Ishikawa (cell line): ENCODE measurements around the gene FBXO17.
A peak's percentile ranks its signal among the peaks of the same experiment; 100 is the strongest.

ENCODE experiments used
- CEBPB ChIP-seq: IDR thresholded peaks from 2 replicates; pipeline ENCODE4 v1.6.1; 2012
- CREB1 ChIP-seq: IDR thresholded peaks from 2 replicates; pipeline ENCODE4 v1.6.1; 2012; ENCODE audit warnings: low read depth
- EGR1 ChIP-seq: IDR thresholded peaks from 2 replicates; pipeline ENCODE4 v1.6.1; 2012
- EP300 ChIP-seq: IDR thresholded peaks from 2 replicates; pipeline ENCODE4 v1.6.1; 2012; ENCODE audit warnings: borderline replicate concordance
- FOXM1 ChIP-seq: IDR thresholded peaks from 2 replicates; pipeline ENCODE4 v1.6.1; 2012; ENCODE audit warnings: low read depth, borderline replicate concordance
- MAX ChIP-seq: IDR thresholded peaks from 2 replicates; pipeline ENCODE4 v1.6.1; 2012
- NFIC ChIP-seq: IDR thresholded peaks from 2 replicates; pipeline ENCODE4 v1.6.1; 2012
- RAD21 ChIP-seq: IDR thresholded peaks from 2 replicates; pipeline ENCODE4 v1.6.1; 2012; ENCODE audit warnings: low read depth
- REST ChIP-seq: IDR thresholded peaks from 2 replicates; pipeline ENCODE4 v1.6.1; 2012; ENCODE audit warnings: low read depth, mild to moderate bottlenecking
- TAF1 ChIP-seq: IDR thresholded peaks from 2 replicates; pipeline ENCODE4 v1.6.1; 2012; ENCODE audit warnings: low read depth, mild to moderate bottlenecking
- TCF12 ChIP-seq: IDR thresholded peaks from 2 replicates; pipeline ENCODE4 v1.6.1; 2012; ENCODE audit warnings: low read depth
- TEAD4 ChIP-seq: IDR thresholded peaks from 2 replicates; pipeline ENCODE4 v1.6.1; 2012
- USF1 ChIP-seq: IDR thresholded peaks from 2 replicates; pipeline ENCODE4 v1.6.1; 2012
- YY1 ChIP-seq: IDR thresholded peaks from 2 replicates; pipeline ENCODE4 v1.6.1; 2012; ENCODE audit warnings: low read depth
- ZBTB7A ChIP-seq: IDR thresholded peaks from 2 replicates; pipeline ENCODE4 v1.6.1; 2012; ENCODE audit warnings: low read depth

FBXO17 gene

GRCh38 chr19:38929929-38930775 lies 45.4 kb downstream of the FBXO17 start, which contains the start of gene SARS2:
SARS2 (minus strand) TSS chr19:38930763; CDS start chr19:38930736, 27 bp downstream.
- peak; percentile 51 for TF ChIP-seq RAD21
- TF ChIP-seq TCF12, result peak; percentile 33; the same call in 1 of the 2 replicates
- TF ChIP-seq TAF1, result peak; percentile 85
- peak; percentile 28; the same call in 1 of the 2 replicates for TF ChIP-seq EGR1
- TF ChIP-seq REST, result no peak
- TF ChIP-seq YY1, result peak; percentile 98
- peak; percentile 79 for TF ChIP-seq TEAD4
- no peak for TF ChIP-seq FOXM1
- TF ChIP-seq ZBTB7A, result 0 out of 2 replicates have a peak, but pooled peaks have one; percentile 67

- TF ChIP-seq TEAD4, result no peak
- TF ChIP-seq MAX, result no peak
- TF ChIP-seq FOXM1, result no peak
- no peak for TF ChIP-seq EGR1
- no peak for TF ChIP-seq REST
- no peak for TF ChIP-seq CEBPB
- no peak for TF ChIP-seq CREB1
- TF ChIP-seq YY1, result no peak
- no peak for TF ChIP-seq TCF12
- no peak for TF ChIP-seq TAF1
Measured at GRCh38 chr19:38928391-38929001, 47.0 kb downstream of the FBXO17 start.

GRCh38 chr19:38924388-38924787 lies 51.2 kb downstream of the FBXO17 start:
- TF ChIP-seq FOXM1, result no peak
- no peak for TF ChIP-seq YY1
- TF ChIP-seq NFIC, result no peak
- no peak for TF ChIP-seq EGR1
- TF ChIP-seq MAX, result no peak
- TF ChIP-seq EP300, result no peak
- no peak for TF ChIP-seq CEBPB
- TF ChIP-seq CREB1, result no peak
- TF ChIP-seq RAD21, result no peak
- TF ChIP-seq USF1, result no peak
- TF ChIP-seq TCF12, result no peak
- no peak for TF ChIP-seq REST
- TF ChIP-seq TAF1, result no peak
- no peak for TF ChIP-seq TEAD4
- no peak for TF ChIP-seq ZBTB7A

- TF ChIP-seq RAD21 (no peak), CREB1 (no peak), EGR1 (no peak), ZBTB7A (no peak), MAX (no peak), TEAD4 (no peak), EP300 (no peak), REST (no peak), TCF12 (no peak), CEBPB (no peak), NFIC (no peak), FOXM1 (no peak), TAF1 (no peak)
Measured at GRCh38 chr19:38922482-38922881, 53.1 kb downstream of the FBXO17 start.
